Lung (tissue), 12 donors: ENCODE data around the gene DOP1A. TPM values are rescaled to one million over a fixed set of nuclear protein-coding genes. Genes with fewer than 3 reads are reported as not detected.

Experiments used
- ATAC-seq: fragments of 200-7000 bp; cut with Tn5 transposase; one replicate; pipeline ENCODE4 v1.9.1; 2020; ENCODE audit warnings: moderate number of reproducible peaks; ENCODE audit not compliant: insufficient read depth, low FRiP score
- DNase-seq, 3 donors: peaks; one replicate each; pipeline ENCODE4 v3.0.0-alpha.2; 2013 to 2017
- H3K27ac ChIP-seq, 2 donors: one replicate each; pipeline ENCODE4 v1.5.1; 2013; ENCODE audit warnings: mild to moderate bottlenecking in 2 of 2, moderate library complexity in 2 of 2, control low read depth in 1 of 2, inconsistent platforms in 1 of 2, low read depth in 1 of 2, low read length in 1 of 2
- H3K27me3 ChIP-seq, 3 donors: one replicate each; pipeline ENCODE4 v1.5.1; 2013; ENCODE audit warnings: low read length in 2 of 3; ENCODE audit not compliant: control insufficient read depth in 3 of 3, insufficient read depth in 3 of 3
- H3K36me3 ChIP-seq, 4 donors: one replicate each; pipeline ENCODE4 v1.5.1; 2013; ENCODE audit warnings: low read length in 4 of 4, mild to moderate bottlenecking in 1 of 4, moderate library complexity in 1 of 4; ENCODE audit not compliant: control insufficient read depth in 4 of 4, insufficient read depth in 4 of 4
- H3K4me1 ChIP-seq, 5 donors: one replicate each; pipeline ENCODE4 v1.5.1; 2013; ENCODE audit warnings: low read length in 5 of 5, mild to moderate bottlenecking in 2 of 5, moderate library complexity in 1 of 5; ENCODE audit not compliant: control insufficient read depth in 5 of 5, insufficient read depth in 5 of 5
- H3K4me3 ChIP-seq: one replicate; pipeline ENCODE4 v1.5.1; 2013; ENCODE audit warnings: mild to moderate bottlenecking, control low read depth, moderate library complexity
- H3K9ac ChIP-seq, 2 donors: one replicate each; pipeline ENCODE4 v1.5.1; 2013; ENCODE audit warnings: low read length in 2 of 2, control low read depth in 1 of 2; ENCODE audit not compliant: insufficient read depth in 1 of 2
- H3K9me3 ChIP-seq, 4 donors: one replicate each; pipeline ENCODE4 v1.5.1; 2013; ENCODE audit warnings: low read length in 3 of 4, mild to moderate bottlenecking in 1 of 4, moderate library complexity in 1 of 4; ENCODE audit not compliant: control insufficient read depth in 4 of 4, insufficient read depth in 3 of 4
- CTCF ChIP-seq: IDR thresholded peaks from 2 replicates; pipeline ENCODE4 v1.5.1; 2012; ENCODE audit warnings: mild to moderate bottlenecking; ENCODE audit errors: control extremely low read depth, extremely low read depth
- WGBS, 2 donors: extraction: QIAGEN DNeasy Blood & Tissue Kit; methylation state at CpG; one replicate each; pipeline ENCODE4 v1.1.7; 2013; 5-methylcytosine and 5-hydroxymethylcytosine counted together
- polyA plus RNA-seq, 2 donors: library from polyadenylated mRNA; stranded (reverse); fragments of 200-250 nt; gene quantifications; one replicate each; pipeline ENCODE4 v1.2.1, GENCODE V29; 2013
- total RNA-seq, 2 donors: library from RNA; depleted of rRNA in 1 of 2; stranded (reverse); fragments of >200 nt in 1 of 2; gene quantifications; one replicate each; pipeline ENCODE4 v1.2.1, GENCODE V29; 2014 to 2021
- donor health status: control.
- donor health status: control.
- donor health status: Bipolar disorder and iron deficiency.
- donor health status: healthy.
- donor health status: DM: yes; HTN: yes; CAD: no.

Gene DOP1A
- total and polyA plus RNA-seq, 4 donors, result 5.0 to 64.7 (median 13.1) TPM

DNA sequence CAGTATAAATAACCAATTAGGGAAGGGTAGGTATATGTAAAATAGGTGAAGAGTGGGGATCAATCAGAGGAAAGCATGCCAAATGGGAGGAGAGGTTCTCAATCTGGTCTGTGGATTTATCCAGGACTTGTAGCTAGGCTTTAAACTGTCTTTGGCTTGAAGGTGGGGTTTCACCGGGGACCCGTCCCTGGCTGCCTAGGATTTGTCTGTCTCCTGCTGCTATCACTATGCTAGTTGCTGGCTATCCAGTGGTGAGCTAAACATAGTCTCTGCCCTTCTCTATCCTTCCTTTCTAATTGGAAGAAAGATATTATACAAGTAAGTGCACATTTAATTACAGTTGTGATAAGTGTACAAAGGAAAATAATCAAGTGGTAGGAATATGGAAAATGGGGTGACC lies 58.8 kb downstream of the DOP1A start:
- H3K27me3 ChIP-seq, result no peaks in the 10 kb centered on the region
- H3K9me3 ChIP-seq, result no peaks in the 10 kb centered on the region
- WGBS, 2 donors, result 93 to 97% methylated on average over 2 of the region's 2 CpGs
- no peak for ATAC-seq
- H3K4me3 ChIP-seq, result no peak overlapping the region
- peaks cover 9 to 40% (median 32%) of the 10 kb centered on the region in 4 donors for H3K36me3 ChIP-seq
- H3K4me1 ChIP-seq, result no peaks in the 10 kb centered on the region
- DNase-seq, result no peak
- no peak overlapping the region for H3K9ac ChIP-seq
- H3K27ac ChIP-seq, result no peak overlapping the region
- no peak for TF ChIP-seq CTCF

DNA sequence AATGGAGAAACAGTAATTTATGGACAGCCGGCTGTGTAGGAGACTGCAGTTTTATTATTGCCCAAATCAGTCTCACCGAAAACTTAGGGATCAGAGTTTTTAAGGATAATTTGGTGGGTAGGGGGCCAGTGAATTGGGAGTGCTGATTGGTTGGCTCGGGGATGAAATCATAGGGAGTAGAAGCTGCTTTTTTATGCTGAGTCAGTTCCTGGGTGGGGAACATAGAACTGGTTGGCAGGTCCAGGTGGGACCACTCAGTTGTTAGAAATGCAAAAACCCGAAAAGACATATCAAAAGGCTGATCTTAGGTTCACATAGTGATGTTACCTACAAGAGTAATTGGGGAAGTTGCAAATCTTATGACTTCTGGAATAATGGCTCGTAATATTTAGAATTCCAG lies 59.3 kb downstream of the DOP1A start:
- Histone ChIP-seq H3K9ac (no peak overlapping the region), H3K36me3 (peaks cover 9 to 42% (median 33%) of the 10 kb centered on the region in 4 donors), H3K4me1 (no peaks in the 10 kb centered on the region), H3K27ac (no peak overlapping the region), H3K9me3 (no peaks in the 10 kb centered on the region), H3K4me3 (no peak overlapping the region), H3K27me3 (no peaks in the 10 kb centered on the region)
- WGBS, 2 donors, result 95 to 98% methylated on average over 5 of the region's 5 CpGs
- DNase-seq (no peak), ATAC-seq (no peak)
- TF ChIP-seq CTCF, result no peak

DNA sequence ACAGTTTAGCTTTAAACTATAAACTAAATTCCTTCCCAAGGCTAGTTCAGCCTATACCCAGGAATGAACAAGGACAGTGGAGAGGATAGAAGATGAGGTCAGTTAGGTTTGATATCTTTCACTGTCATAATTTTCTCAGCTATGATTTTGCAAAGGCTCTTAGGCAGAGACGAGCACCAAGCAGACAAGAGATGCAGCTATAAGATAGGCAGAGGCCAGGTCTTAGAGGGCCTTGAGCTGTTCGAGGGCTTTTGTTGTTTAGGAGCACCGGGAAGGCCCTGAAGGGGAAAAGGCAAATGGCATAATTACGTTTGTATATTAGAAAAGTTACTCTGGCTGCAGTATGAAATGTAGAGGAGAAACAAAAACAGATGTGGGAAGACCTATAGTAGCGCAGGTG lies 59.8 kb downstream of the DOP1A start:
- DNase-seq (no peak), ATAC-seq (no peak)
- no peaks in the 10 kb centered on the region for H3K4me1 ChIP-seq
- H3K36me3 ChIP-seq, result peaks cover 9 to 47% (median 36%) of the 10 kb centered on the region in 4 donors
- 95 to 98% methylated on average over 5 of the region's 5 CpGs for whole genome bisulfite sequencing, 2 donors
- no peak overlapping the region for H3K9ac ChIP-seq
- no peaks in the 10 kb centered on the region for H3K9me3 ChIP-seq
- H3K4me3 ChIP-seq, result no peak overlapping the region
- TF ChIP-seq CTCF, result no peak
- no peak overlapping the region for H3K27ac ChIP-seq
- no peaks in the 10 kb centered on the region for H3K27me3 ChIP-seq

GRCh38 chr6:83127976-83128375 lies 60.5 kb downstream of the DOP1A start:
- peaks cover 9 to 47% (median 36%) of the 10 kb centered on the region in 4 donors for H3K36me3 ChIP-seq
- no peak overlapping the region for H3K4me3 ChIP-seq
- ATAC-seq (no peak), DNase-seq (no peak)
- no peak overlapping the region for H3K9ac ChIP-seq
- no peaks in the 10 kb centered on the region for H3K4me1 ChIP-seq
- WGBS, 2 donors, result 98 to 100% methylated on average over 2 of the region's 2 CpGs
- no peak overlapping the region for H3K27ac ChIP-seq
- no peaks in the 10 kb centered on the region for H3K27me3 ChIP-seq
- H3K9me3 ChIP-seq, result no peaks in the 10 kb centered on the region
- TF ChIP-seq CTCF, result no peak
